MM.1S (cell line): ENCODE data around the gene RAP1GDS1.
A peak's percentile ranks its signal among the peaks of the same experiment; 100 is the strongest.
"Not testable (repeated sequence)": the region's sequence is repeated elsewhere in the genome, so short reads cannot be mapped to it uniquely, and the experiment has no call there.

Experiments
- DNase-seq: peaks from one replicate; pipeline ENCODE4 v3.0.0-alpha.2; 2015
- H2AFZ ChIP-seq: fragments of 300-600 bp; sonication (generic); 2 replicates; pipeline ENCODE4 v1.6.0; 2016; ENCODE audit warnings: antibody characterized with exemption, low read length
- H3F3A ChIP-seq: fragments of 300-600 bp; sonication (generic); 2 replicates; pipeline ENCODE4 v1.6.1; 2016; ENCODE audit warnings: mild to moderate bottlenecking, antibody characterized with exemption, low read length, moderate library complexity, mixed read lengths; ENCODE audit not compliant: insufficient read depth
- H3K27ac ChIP-seq: fragments of 300-600 bp; sonication (generic); 2 replicates; pipeline ENCODE4 v1.5.1; 2016; ENCODE audit warnings: mild to moderate bottlenecking, low read length
- H3K27me3 ChIP-seq: fragments of 300-600 bp; sonication (generic); replicated peaks from 2 replicates; pipeline ENCODE4 v1.6.0; 2016; ENCODE audit warnings: low read length; ENCODE audit not compliant: insufficient read depth
- H3K36me3 ChIP-seq: fragments of 300-600 bp; sonication (generic); replicated peaks from 2 replicates; pipeline ENCODE4 v1.6.1; 2016; ENCODE audit warnings: mild to moderate bottlenecking, low read length, mixed read lengths; ENCODE audit not compliant: insufficient read depth
- H3K4me1 ChIP-seq: fragments of 300-600 bp; sonication (generic); 2 replicates; pipeline ENCODE4 v1.6.1; 2016; ENCODE audit warnings: low read length, mixed read lengths
- H3K4me2 ChIP-seq: fragments of 300-600 bp; sonication (generic); 2 replicates; pipeline ENCODE4 v1.6.0; 2016; ENCODE audit warnings: low read depth, low read length
- H3K4me3 ChIP-seq: fragments of 300-600 bp; sonication (generic); 2 replicates; pipeline ENCODE4 v1.5.1; 2016; ENCODE audit warnings: low read length, mixed read lengths
- H3K79me2 ChIP-seq: fragments of 300-600 bp; sonication (generic); 2 replicates; pipeline ENCODE4 v1.6.1; 2016; ENCODE audit warnings: mixed run types, low read length, mixed read lengths
- H3K9ac ChIP-seq: fragments of 300-600 bp; sonication (generic); 2 replicates; pipeline ENCODE4 v1.6.1; 2016; ENCODE audit warnings: low read length, mixed read lengths
- H3K9me2 ChIP-seq: fragments of 300-600 bp; sonication (generic); replicated peaks from 2 replicates; pipeline ENCODE4 v1.6.1; 2016; ENCODE audit warnings: mild to moderate bottlenecking, low read length, mixed read lengths; ENCODE audit not compliant: insufficient read depth
- H3K9me3 ChIP-seq: fragments of 300-600 bp; sonication (generic); replicated peaks from 2 replicates; pipeline ENCODE4 v1.6.1; 2016; ENCODE audit warnings: mild to moderate bottlenecking, low read length, mixed read lengths; ENCODE audit not compliant: insufficient read depth
- H4K20me1 ChIP-seq: fragments of 300-600 bp; sonication (generic); 2 replicates; pipeline ENCODE4 v1.6.1; 2016; ENCODE audit warnings: mild to moderate bottlenecking, low read length, moderate library complexity, mixed read lengths; ENCODE audit not compliant: insufficient read depth
- CTCF ChIP-seq: fragments of 300-600 bp; sonication (generic); IDR thresholded peaks from 2 replicates; pipeline ENCODE4 v1.5.1; 2016; ENCODE audit warnings: antibody characterized with exemption, low read length, mixed read lengths
- EZH2 ChIP-seq: fragments of 300-600 bp; sonication (generic); optimal IDR thresholded peaks from 2 replicates; pipeline ENCODE3; 2017; ENCODE audit warnings: low read depth, mild to moderate bottlenecking, antibody characterized with exemption, low read length, mixed read lengths
- EZH2phosphoT487 ChIP-seq: fragments of 300-600 bp; sonication (generic); IDR thresholded peaks from 2 replicates; pipeline ENCODE4 v1.6.1; 2018; ENCODE audit warnings: antibody characterized with exemption, low read length

The RAP1GDS1 gene

DNA sequence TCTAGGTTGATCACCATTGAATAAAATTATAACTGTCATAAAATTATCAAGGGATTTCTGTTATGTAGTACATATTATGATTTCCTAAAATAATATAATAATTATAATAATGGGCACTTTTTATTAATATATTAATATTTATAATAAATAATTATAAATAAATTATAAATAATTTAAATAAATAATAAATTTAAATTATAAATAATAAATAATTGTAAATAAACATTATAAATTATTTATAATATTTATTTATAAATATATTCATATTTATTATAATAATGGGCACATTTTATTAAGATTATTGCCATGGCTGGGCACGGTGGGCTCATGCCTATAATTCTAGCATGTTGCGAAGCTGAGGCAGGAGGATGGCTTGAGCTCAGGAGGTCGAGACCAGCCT is 24.5 kb downstream of the RAP1GDS1 start:
- no peak for DNase-seq
- TF ChIP-seq CTCF (no peak), EZH2phosphoT487 (no peak), EZH2 (no peak)
- no peak overlapping the region for H3K4me2 ChIP-seq
- no peak overlapping the region for H2AFZ ChIP-seq
- H3K9ac ChIP-seq, result no peak overlapping the region
- H3F3A ChIP-seq, result peaks cover 18% of the 10 kb centered on the region
- peaks cover 11% of the 10 kb centered on the region; the same call in 1 of the 2 replicates for H3K4me1 ChIP-seq
- H3K36me3 ChIP-seq, result no peaks in the 10 kb centered on the region
- no peak overlapping the region for H3K27ac ChIP-seq
- H3K9me2 ChIP-seq, result no peaks in the 10 kb centered on the region
- no peaks in the 10 kb centered on the region for H4K20me1 ChIP-seq
- no peak overlapping the region for H3K4me3 ChIP-seq
- H3K79me2 ChIP-seq, result peaks cover 67% of the 10 kb centered on the region
- H3K9me3 ChIP-seq, result no peaks in the 10 kb centered on the region
- H3K27me3 ChIP-seq, result no peaks in the 10 kb centered on the region

DNA sequence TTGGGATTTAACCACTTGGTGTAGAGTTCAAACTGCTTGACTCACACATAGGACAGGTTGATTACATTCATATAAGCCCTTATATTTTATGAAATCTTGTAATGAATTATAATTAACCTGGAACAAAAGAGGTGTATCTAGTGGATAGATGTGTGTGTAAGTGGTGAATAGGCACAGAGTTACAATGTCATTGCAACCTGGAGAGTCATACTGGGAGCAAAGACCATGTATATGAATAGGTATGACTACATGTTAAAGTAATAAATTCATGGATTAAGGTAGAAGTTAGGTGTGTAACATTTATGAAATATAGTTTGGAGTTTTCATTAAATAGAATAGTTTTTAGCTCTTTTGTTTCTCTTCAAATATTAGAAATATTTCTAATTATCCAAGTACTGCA is 26.1 kb downstream of the RAP1GDS1 start:
- TF ChIP-seq EZH2phosphoT487 (no peak), EZH2 (no peak), CTCF (no peak)
- H3K79me2 ChIP-seq, result peaks cover 80% of the 10 kb centered on the region
- H2AFZ ChIP-seq, result no peak overlapping the region
- no peak overlapping the region for H3K9ac ChIP-seq
- H3F3A ChIP-seq, result peaks cover 18% of the 10 kb centered on the region
- no peaks in the 10 kb centered on the region for H3K9me2 ChIP-seq
- no peaks in the 10 kb centered on the region for H3K36me3 ChIP-seq
- no peaks in the 10 kb centered on the region for H4K20me1 ChIP-seq
- no peaks in the 10 kb centered on the region for H3K9me3 ChIP-seq
- H3K4me1 ChIP-seq, result peaks cover 17% of the 10 kb centered on the region
- H3K4me3 ChIP-seq, result no peak overlapping the region
- H3K27ac ChIP-seq, result no peak overlapping the region
- no peak for DNase-seq
- no peaks in the 10 kb centered on the region for H3K27me3 ChIP-seq
- no peak overlapping the region for H3K4me2 ChIP-seq

GRCh38 chr4:98288671-98289070 is 27.5 kb downstream of the RAP1GDS1 start:
- not testable (repeated sequence) for H3K9me3 ChIP-seq, H3K9me2 ChIP-seq, H3K27me3 ChIP-seq, H3K36me3 ChIP-seq, H4K20me1 ChIP-seq, H2AFZ ChIP-seq
- DNase-seq, result peak; percentile 30
- H3K9ac ChIP-seq, result peak overlapping the region; percentile 45; the same call in 1 of the 2 replicates
- peaks cover 81% of the 10 kb centered on the region for H3K79me2 ChIP-seq
- peak overlapping the region; percentile 56 for H3K4me3 ChIP-seq
- H3K4me2 ChIP-seq, result peak overlapping the region; percentile 83
- H3K27ac ChIP-seq, result peak overlapping the region; percentile 83
- H3F3A ChIP-seq, result peaks cover 18% of the 10 kb centered on the region
- peaks cover 24% of the 10 kb centered on the region for H3K4me1 ChIP-seq

DNA sequence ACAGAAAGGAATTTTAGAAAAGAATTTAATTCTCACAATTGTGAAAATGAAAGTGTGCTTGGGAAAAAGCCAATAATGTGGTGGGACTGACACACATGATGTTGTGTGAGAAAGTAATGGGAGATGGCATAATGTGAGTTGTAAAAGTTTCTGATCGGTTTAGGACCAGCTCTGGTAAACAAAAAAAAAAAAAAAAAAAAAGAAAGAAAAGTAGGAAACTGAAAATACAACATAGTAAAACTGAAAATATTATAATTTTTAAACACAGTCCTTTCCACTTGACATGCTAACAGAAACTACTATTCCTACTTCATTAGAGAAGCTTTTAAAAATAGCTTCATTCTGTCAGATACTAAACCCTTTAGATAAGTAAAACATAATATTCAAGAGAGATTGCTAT is 28.2 kb downstream of the RAP1GDS1 start:
- Histone ChIP-seq H3K4me3 (peak overlapping the region; percentile 56), H3K4me1 (peaks cover 25% of the 10 kb centered on the region), H3K9me2 (no peaks in the 10 kb centered on the region), H3K27me3 (no peaks in the 10 kb centered on the region), H3F3A (peaks cover 18% of the 10 kb centered on the region), H3K9ac (peak overlapping the region; percentile 45; the same call in 1 of the 2 replicates), H3K4me2 (peak overlapping the region; percentile 83), H3K36me3 (no peaks in the 10 kb centered on the region), H3K27ac (peak overlapping the region; percentile 83), H3K79me2 (peaks cover 80% of the 10 kb centered on the region), H2AFZ (no peak overlapping the region), H3K9me3 (no peaks in the 10 kb centered on the region), H4K20me1 (no peaks in the 10 kb centered on the region)
- no peak for TF ChIP-seq EZH2phosphoT487
- TF ChIP-seq CTCF, result no peak
- no peak for TF ChIP-seq EZH2
- peak; percentile 40 for DNase-seq
